Fibroblast of lung (primary cell): ENCODE measurements around the gene DDX19B. TPM values are rescaled to one million over a fixed set of nuclear protein-coding genes. Genes with fewer than 3 reads are reported as not detected.
"Not testable (repeated sequence)": the region's sequence is repeated elsewhere in the genome, so short reads cannot be mapped to it uniquely, and the experiment has no call there.

Experiments used
- DNase-seq, 2 donors: peaks; one replicate each; pipeline versions ENCODE4 v3.0.0 to v3.0.0-alpha.2; 2010; ENCODE audit warnings: low read depth in 2 of 2
- H2AFZ ChIP-seq: 2 replicates; pipeline ENCODE4 v1.5.1; 2012; ENCODE audit warnings: low read length, control low read depth, inconsistent platforms
- H3K27ac ChIP-seq: 2 replicates; pipeline ENCODE4 v1.5.1; 2011; ENCODE audit warnings: low read length, control low read depth; ENCODE audit not compliant: insufficient read depth
- H3K27me3 ChIP-seq: 2 replicates; pipeline ENCODE4 v1.5.1; 2011; ENCODE audit warnings: mild to moderate bottlenecking, low read length; ENCODE audit not compliant: control insufficient read depth, insufficient read depth
- H3K36me3 ChIP-seq: 2 replicates; pipeline ENCODE4 v1.5.1; 2011; ENCODE audit warnings: low read length; ENCODE audit not compliant: control insufficient read depth, insufficient read depth
- H3K4me1 ChIP-seq: 2 replicates; pipeline ENCODE4 v1.5.1; 2011; ENCODE audit warnings: low read length; ENCODE audit not compliant: control insufficient read depth, insufficient read depth; ENCODE audit errors: extremely low read depth
- H3K4me2 ChIP-seq: 2 replicates; pipeline ENCODE4 v1.5.1; 2011; ENCODE audit warnings: low read length, control low read depth; ENCODE audit not compliant: insufficient read depth; ENCODE audit errors: extremely low read depth
- H3K4me3 ChIP-seq, 4 experiments: fragments of 200-600 bp in 1 of 4; sonication (generic) in 1 of 4; replicated peaks in 1 of 4; 2 replicates each; pipeline ENCODE4 v1.5.1; 2011 to 2016; ENCODE audit warnings: low read length in 4 of 4, low read depth in 3 of 4, mild to moderate bottlenecking in 3 of 4, control low read depth in 2 of 4, inconsistent platforms in 1 of 4, mixed read lengths in 1 of 4; ENCODE audit not compliant: insufficient read depth in 1 of 4; ENCODE audit errors: control extremely low read depth in 1 of 4
- H3K79me2 ChIP-seq: 2 replicates; pipeline ENCODE4 v1.5.1; 2012; ENCODE audit warnings: mild to moderate bottlenecking, low read length, inconsistent platforms; ENCODE audit not compliant: control insufficient read depth, insufficient read depth
- H3K9ac ChIP-seq: 2 replicates; pipeline ENCODE4 v1.5.1; 2011; ENCODE audit warnings: mild to moderate bottlenecking, low read length, control low read depth; ENCODE audit not compliant: insufficient read depth
- H3K9me3 ChIP-seq: 2 replicates; pipeline ENCODE4 v1.5.1; 2012; ENCODE audit warnings: low read depth, low read length; ENCODE audit not compliant: control insufficient read depth, insufficient read depth
- H4K20me1 ChIP-seq: 2 replicates; pipeline ENCODE4 v1.5.1; 2011; ENCODE audit warnings: low read length; ENCODE audit not compliant: control insufficient read depth, insufficient read depth; ENCODE audit errors: extremely low read depth
- CTCF ChIP-seq, 2 donors: IDR thresholded peaks in 1 of 2; conservative IDR thresholded peaks in 1 of 2; 1 replicate in 1 of 2; 2 replicates in 1 of 2; pipeline ENCODE4 v1.5.1; 2011 to 2012; ENCODE audit warnings: low read length in 2 of 2, control low read depth in 1 of 2, inconsistent platforms in 1 of 2, low read depth in 1 of 2, mild to moderate bottlenecking in 1 of 2
- EZH2 ChIP-seq: IDR thresholded peaks from 2 replicates; pipeline ENCODE4 v1.5.1; 2012; ENCODE audit warnings: low read length, control low read depth, mild to moderate bottlenecking; ENCODE audit errors: missing control alignments
- polyA plus RNA-seq, 2 donors: library from polyadenylated mRNA; depleted of rRNA in 1 of 2; stranded (reverse) in 1 of 2; unstranded in 1 of 2; fragments of >200 nt; gene quantifications; 2 replicates each; pipeline ENCODE4 v1.2.1, GENCODE V29; 2011 to 2012; ENCODE audit warnings: missing spikeins in 1 of 2
- total RNA-seq: library from RNA; depleted of rRNA; stranded (reverse); fragments of >200 nt; gene quantifications from 2 replicates; pipeline ENCODE4 v1.2.1, GENCODE V29; 2014

The DDX19B gene
- total and polyA plus RNA-seq, 2 donors (not counting 1 experiment from before 2014, with no cell fraction given) = 30.7 to 41.0 TPM

GRCh38 chr16:70331588-70332358 is 32.8 kb downstream of the DDX19B start:
- Histone ChIP-seq H3K9ac (no peak overlapping the region), H3K36me3 (peaks cover 11% of the 10 kb centered on the region), H3K9me3 (no peaks in the 10 kb centered on the region), H3K4me1 (no peaks in the 10 kb centered on the region), H3K27ac (no peak overlapping the region), H4K20me1 (no peaks in the 10 kb centered on the region), H3K27me3 (no peaks in the 10 kb centered on the region), H2AFZ (no peak overlapping the region), H3K4me3 (no peak overlapping the region), H3K79me2 (no peaks in the 10 kb centered on the region), H3K4me2 (no peak overlapping the region)
- DNase-seq = peak in 1 of 2 donors; percentile 9
- TF ChIP-seq EZH2 (no peak), CTCF (conservative IDR thresholded peaks at IDR 0.05 in 1 of 2, IDR thresholded peaks at IDR 0.05 in 1 of 2; ENCODE audit: low read depth in 1 of 2, low read length in 2 of 2) (peak; percentile 36 to 52)

- H3K4me2 ChIP-seq, H3K79me2 ChIP-seq, H3K27me3 ChIP-seq, H3K27ac ChIP-seq, H3K9me3 ChIP-seq, H3K4me1 ChIP-seq, H4K20me1 ChIP-seq, H3K9ac ChIP-seq, H2AFZ ChIP-seq, H3K4me3 ChIP-seq: not testable (repeated sequence)
- peak in 1 of 2 donors; percentile 20 for DNase-seq
- H3K36me3 ChIP-seq = peaks cover 11% of the 10 kb centered on the region
Measured at GRCh38 chr16:70332728-70333127, 33.7 kb downstream of the DDX19B start.

- peaks cover 6% of the 10 kb centered on the region for H3K36me3 ChIP-seq
- H3K4me1 ChIP-seq = no peaks in the 10 kb centered on the region
- no peak overlapping the region for H3K9ac ChIP-seq
- no peak overlapping the region for H2AFZ ChIP-seq
- TF ChIP-seq EZH2 (no peak), CTCF (conservative IDR thresholded peaks at IDR 0.05 in 1 of 2, IDR thresholded peaks at IDR 0.05 in 1 of 2; ENCODE audit: low read depth in 1 of 2, low read length in 2 of 2) (no peak)
- H3K4me3 ChIP-seq = no peak overlapping the region
- H3K9me3 ChIP-seq = no peaks in the 10 kb centered on the region
- no peak for DNase-seq
- no peaks in the 10 kb centered on the region for H3K79me2 ChIP-seq
- no peaks in the 10 kb centered on the region for H4K20me1 ChIP-seq
- no peak overlapping the region for H3K27ac ChIP-seq
- no peak overlapping the region for H3K4me2 ChIP-seq
- no peaks in the 10 kb centered on the region for H3K27me3 ChIP-seq
Measured at GRCh38 chr16:70337814-70338213, 38.8 kb downstream of the DDX19B start.
